Endothelial cell of umbilical vein (primary cell): ENCODE results near the gene LRIG1. TPM values are rescaled to one million over a fixed set of nuclear protein-coding genes. Genes with fewer than 3 reads are reported as not detected.

ENCODE experiments used
- BruUV-seq: library from RNA; stranded (reverse); fragments of 400-500 nt; replicated peaks from 2 replicates; lab custom pipeline; 2021; lab: Mats Ljungman, UMichigan
- CTCF ChIA-PET: fragments of 300-600, 350-600 bp; sonication (Branson Sonifier 250); formaldehyde crosslinking; loops from one replicate; lab custom pipeline; 2021; ENCODE audit warnings: antibody characterized with exemption, inconsistent platforms; lab: Charles Lee
- POLR2A ChIA-PET: fragments of 300-600, 350-600 bp; sonication (Branson Sonifier 250); formaldehyde crosslinking; loops from one replicate; lab custom pipeline; 2021; ENCODE audit warnings: antibody characterized with exemption, inconsistent platforms; lab: Charles Lee
- DNase-seq: peaks from one replicate; pipeline ENCODE4 v3.0.0-alpha.2; 2011; ENCODE audit warnings: low read depth, low spot score
- FAIRE-seq: peaks from 2 replicates; lab custom pipeline; 2011; peaks lifted over from hg19 to GRCh38; lab: Jason Lieb, UNC
- H2AFZ ChIP-seq: 2 replicates; pipeline ENCODE4 v1.6.0; 2012; ENCODE audit warnings: low read depth, low read length, control low read depth, inconsistent platforms
- H3K27ac ChIP-seq: 2 replicates; pipeline ENCODE4 v1.5.1; 2011; ENCODE audit warnings: low read depth, mild to moderate bottlenecking, control low read depth, low read length, moderate library complexity; ENCODE audit not compliant: insufficient read depth
- H3K27me3 ChIP-seq, 2 experiments: 2 replicates each; pipeline versions ENCODE4 v1.6.0 to v1.6.1; 2011; ENCODE audit warnings: low read length in 2 of 2, mixed read lengths in 1 of 2; ENCODE audit not compliant: control insufficient read depth in 2 of 2, insufficient read depth in 2 of 2
- H3K36me3 ChIP-seq, 2 experiments: 2 replicates in 1 of 2; 3 replicates in 1 of 2; pipeline ENCODE4 v1.5.1; 2011; ENCODE audit warnings: low read length in 2 of 2, mild to moderate bottlenecking in 1 of 2, moderate library complexity in 1 of 2; ENCODE audit not compliant: control insufficient read depth in 2 of 2, insufficient read depth in 2 of 2; ENCODE audit errors: extremely low read depth in 1 of 2
- H3K4me1 ChIP-seq: 3 replicates; pipeline ENCODE4 v1.5.1; 2011; ENCODE audit warnings: mild to moderate bottlenecking, low read length; ENCODE audit not compliant: control insufficient read depth, insufficient read depth; ENCODE audit errors: extremely low read depth
- H3K4me2 ChIP-seq: 2 replicates; pipeline ENCODE4 v1.6.1; 2011; ENCODE audit warnings: low read length, control low read depth, mixed read lengths; ENCODE audit not compliant: insufficient read depth
- H3K4me3 ChIP-seq, 3 experiments: fragments of 200-600 bp in 1 of 3; sonication (generic), shearing (Covaris generic) in 1 of 3; replicated peaks in 1 of 3; 2 replicates each; pipeline ENCODE4 v1.5.1; 2011 to 2016; ENCODE audit warnings: control low read depth in 3 of 3, low read length in 3 of 3, mild to moderate bottlenecking in 2 of 3, inconsistent platforms in 1 of 3, low read depth in 1 of 3, moderate library complexity in 1 of 3; ENCODE audit not compliant: insufficient read depth in 1 of 3
- H3K79me2 ChIP-seq: 2 replicates; pipeline ENCODE4 v1.6.0; 2012; ENCODE audit warnings: low read length, inconsistent platforms; ENCODE audit not compliant: control insufficient read depth, insufficient read depth
- H3K9ac ChIP-seq: replicated peaks from 2 replicates; pipeline ENCODE3; 2011; ENCODE audit warnings: low read length, control low read depth; ENCODE audit not compliant: insufficient read depth; ENCODE audit errors: extremely low read depth
- H3K9me1 ChIP-seq: replicated peaks from 3 replicates; pipeline ENCODE4 v1.6.0; 2011; ENCODE audit warnings: mild to moderate bottlenecking, low read length; ENCODE audit not compliant: control insufficient read depth, insufficient read depth; ENCODE audit errors: extremely low read depth
- H3K9me3 ChIP-seq: replicated peaks from 2 replicates; pipeline ENCODE4 v1.5.1; 2012; ENCODE audit warnings: low read length, inconsistent platforms; ENCODE audit not compliant: control insufficient read depth, insufficient read depth
- H4K20me1 ChIP-seq: replicated peaks from 2 replicates; pipeline ENCODE3; 2011; ENCODE audit warnings: mild to moderate bottlenecking, low read length; ENCODE audit not compliant: control insufficient read depth, insufficient read depth; ENCODE audit errors: extremely low read depth
- CTCF ChIP-seq, 2 donors: IDR thresholded peaks; 1 replicate in 1 of 2; 2 replicates in 1 of 2; pipeline ENCODE4 v1.5.1; 2011; ENCODE audit warnings: low read length in 2 of 2, mild to moderate bottlenecking in 2 of 2, moderate library complexity in 2 of 2, control low read depth in 1 of 2, inconsistent platforms in 1 of 2, low read depth in 1 of 2; ENCODE audit not compliant: insufficient read depth in 1 of 2; ENCODE audit errors: extremely low read depth in 1 of 2
- EZH2 ChIP-seq: IDR thresholded peaks from 2 replicates; pipeline ENCODE4 v1.6.1; 2012; ENCODE audit warnings: borderline replicate concordance, low read depth, mild to moderate bottlenecking, moderate library complexity, low read length, inconsistent platforms; ENCODE audit not compliant: severe bottlenecking
- FOS ChIP-seq: IDR thresholded peaks from 2 replicates; pipeline ENCODE4 v1.6.1; 2011; ENCODE audit warnings: mild to moderate bottlenecking, low read length, moderate library complexity, borderline replicate concordance; ENCODE audit not compliant: insufficient read depth
- GATA2 ChIP-seq: IDR thresholded peaks from 2 replicates; pipeline ENCODE4 v1.7.0; 2011; ENCODE audit warnings: low read depth, mild to moderate bottlenecking, moderate library complexity, mixed read lengths, low read length; ENCODE audit not compliant: insufficient read length, insufficient read depth
- JUN ChIP-seq: IDR thresholded peaks from 2 replicates; pipeline ENCODE4 v1.6.1; 2011; ENCODE audit warnings: borderline replicate concordance, low read depth; ENCODE audit not compliant: insufficient read length, insufficient read depth
- MYC ChIP-seq: IDR thresholded peaks from one replicate; pipeline ENCODE4 v1.6.1; 2011; ENCODE audit warnings: mild to moderate bottlenecking, low read depth, low read length
- POLR2A ChIP-seq: IDR thresholded peaks from 2 replicates; pipeline ENCODE4 v1.6.1; 2012; ENCODE audit warnings: low read depth, mild to moderate bottlenecking, control low read depth, low read length
- POLR2AphosphoS5 ChIP-seq: IDR thresholded peaks from 2 replicates; pipeline ENCODE4 v1.6.1; 2012; ENCODE audit warnings: low read depth, mild to moderate bottlenecking, control low read depth, low read length, moderate library complexity; ENCODE audit not compliant: insufficient read depth
- dilution Hi-C: fragments of 300-500 bp; cut with MboI; formaldehyde crosslinking; loops from one replicate; pipeline ENCODE4 v1.15.0; 2019; ENCODE audit warnings: low sequenced_read_pairs; ENCODE audit not compliant: extremely low pct_ligation_motif_present
- intact Hi-C: fragments of 100-400 bp; cut with micrococcal nuclease; formaldehyde crosslinking; loops from one replicate; pipeline ENCODE4 v1.10.0; 2022
- polyA plus RNA-seq, 4 experiments: library from polyadenylated mRNA; depleted of rRNA in 3 of 4; stranded (reverse) in 3 of 4; unstranded in 1 of 4; fragments of >200 nt; gene quantifications; 2 replicates each; pipeline versions ENCODE4 v1.2.1 to v1.2.3, GENCODE V29; 2011 to 2012; ENCODE audit warnings: missing spikeins in 1 of 4
- total RNA-seq: library from RNA; stranded (reverse); gene quantifications from 2 replicates; pipeline ENCODE4 v1.2.3, GENCODE V29; 2021
- TF ChIP-seq, protein P1 (sequence below): IDR thresholded peaks from 2 replicates; pipeline ENCODE4 v1.6.1; 2011; ENCODE audit not compliant: insufficient read depth, insufficient read length

Gene LRIG1
- total and polyA plus RNA-seq, 2 donors (not counting 3 experiments of a cell fraction or from before 2014, with no cell fraction given): 50.3 to 52.2 TPM

DNA sequence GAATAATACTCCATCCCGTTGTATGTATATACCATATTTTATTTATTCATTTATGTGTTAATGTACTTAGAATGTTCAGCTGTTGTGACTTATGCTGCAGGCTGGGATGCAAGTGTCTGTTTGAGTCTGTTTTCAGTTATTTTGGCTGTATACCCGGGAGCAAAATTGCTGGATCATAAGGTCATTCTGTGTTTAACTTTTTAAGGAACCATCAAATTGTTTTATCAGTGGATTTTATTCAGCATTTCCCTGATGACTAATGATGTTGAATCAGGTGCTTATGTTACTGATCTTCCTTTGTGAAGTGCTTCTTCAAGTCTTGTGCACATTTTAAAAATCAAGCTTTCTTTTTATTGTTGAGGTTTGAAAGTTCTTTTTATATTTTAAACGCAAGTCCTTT, 161.9 kb downstream of the LRIG1 start:
- dilution Hi-C loops (no loop called here), intact Hi-C loops (no loop called here)

DNA sequence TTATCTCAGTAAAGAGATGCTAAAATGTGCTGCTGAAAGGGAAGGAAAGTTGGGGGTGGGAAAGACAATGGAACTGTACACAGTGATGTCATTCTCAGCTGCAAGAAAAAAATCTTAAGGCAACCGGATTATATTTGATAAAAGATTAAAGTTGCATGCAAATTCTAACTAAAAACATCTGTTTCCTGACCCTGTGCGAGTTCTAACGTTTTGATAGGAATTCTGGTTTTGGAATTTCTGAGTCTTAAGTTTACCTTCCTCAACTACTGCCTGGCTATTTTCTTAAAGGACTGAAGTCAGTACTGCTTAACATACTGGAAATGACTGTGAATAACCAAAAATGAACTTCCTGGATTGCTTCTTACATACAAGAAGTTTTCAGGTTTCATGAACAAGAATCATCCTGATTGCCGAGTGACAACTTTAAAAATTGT, 164.5 kb downstream of the LRIG1 start:
- no TSS peak for BruUV-seq
- no peaks in the 10 kb centered on the region for H4K20me1 ChIP-seq
- no peaks in the 10 kb centered on the region for H3K9me1 ChIP-seq
- peak; percentile 75 for FAIRE-seq
- peak overlapping the region; percentile 71 for H3K4me2 ChIP-seq
- dilution Hi-C loops: no loop called here
- ChIA-PET CTCF (interaction anchor here (1.3 to 2.1 kb wide), 2 partner anchors 41 to 60 kb away, joined by 6 to 7 read pairs; no protein-coding TSS in a partner anchor), POLR2A (no interaction called here)
- peak overlapping the region; percentile 34 for H2AFZ ChIP-seq
- TF ChIP-seq POLR2A (no peak), MYC (no peak), EZH2 (no peak), POLR2AphosphoS5 (no peak), GATA2 (peak; percentile 49), CTCF (IDR thresholded peaks at IDR 0.05; ENCODE audit: extremely low read depth in 1 of 2, insufficient read depth in 1 of 2, low read depth in 1 of 2, low read length in 2 of 2) (no peak), JUN (peak; percentile 90), FOS (peak; percentile 27)
- TF ChIP-seq, protein P1, sequence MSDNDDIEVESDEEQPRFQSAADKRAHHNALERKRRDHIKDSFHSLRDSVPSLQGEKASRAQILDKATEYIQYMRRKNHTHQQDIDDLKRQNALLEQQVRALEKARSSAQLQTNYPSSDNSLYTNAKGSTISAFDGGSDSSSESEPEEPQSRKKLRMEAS: no peak
- intact Hi-C loops: loop anchor here (1.0 to 2.0 kb wide), 4 partner anchors 17 to 164 kb away; partner anchors contain the start of gene LRIG1
- peak overlapping the region; percentile 71 for H3K9ac ChIP-seq
- H3K4me1 ChIP-seq: peaks cover 31% of the 10 kb centered on the region
- H3K9me3 ChIP-seq: no peaks in the 10 kb centered on the region
- no peaks in the 10 kb centered on the region for H3K36me3 ChIP-seq
- H3K4me3 ChIP-seq: peak overlapping the region in 1 of 3 experiments; percentile 5
- H3K27me3 ChIP-seq: no peaks in the 10 kb centered on the region
- H3K79me2 ChIP-seq: no peaks in the 10 kb centered on the region
- DNase-seq: peak; percentile 96
- peak overlapping the region; percentile 85 for H3K27ac ChIP-seq

More for the DNA sequence above, 161.9 kb downstream of the LRIG1 start:
- no peak overlapping the region for H3K4me2 ChIP-seq
- FAIRE-seq: no peak
- TF ChIP-seq GATA2: no peak
- no peak for TF ChIP-seq POLR2A
- no peak for TF ChIP-seq JUN
- peak; percentile 36 for TF ChIP-seq FOS
- H3K79me2 ChIP-seq: no peaks in the 10 kb centered on the region
- H3K4me3 ChIP-seq: no peak overlapping the region
- no peak overlapping the region for H2AFZ ChIP-seq
- POLR2A ChIA-PET: no interaction called here
- H3K27ac ChIP-seq: no peak overlapping the region
- no peaks in the 10 kb centered on the region for H3K9me1 ChIP-seq
- no TSS peak for BruUV-seq
- peaks cover 31% of the 10 kb centered on the region for H3K4me1 ChIP-seq
- no peak overlapping the region for H3K9ac ChIP-seq
- no peaks in the 10 kb centered on the region for H4K20me1 ChIP-seq
- CTCF ChIA-PET: interaction anchor here (0.8 kb wide), 1 partner anchor 27 kb away, joined by 4 read pairs; no protein-coding TSS in a partner anchor
- DNase-seq: peak; percentile 66
- no peaks in the 10 kb centered on the region for H3K9me3 ChIP-seq
- H3K27me3 ChIP-seq: no peaks in the 10 kb centered on the region
- no peaks in the 10 kb centered on the region for H3K36me3 ChIP-seq
